GM19035 (cell line): Measurements from ENCODE around the gene FAM209B.
"Not testable (repeated sequence)": the region's sequence is repeated elsewhere in the genome, so short reads cannot be mapped to it uniquely, and the experiment has no call there.

Experiments used
- ATAC-seq: cut with Tn5 transposase; IDR thresholded peaks from one replicate; pipeline ENCODE4 v1.9.1; 2021; ENCODE audit not compliant: unreplicated experiment

FAM209B gene

DNA sequence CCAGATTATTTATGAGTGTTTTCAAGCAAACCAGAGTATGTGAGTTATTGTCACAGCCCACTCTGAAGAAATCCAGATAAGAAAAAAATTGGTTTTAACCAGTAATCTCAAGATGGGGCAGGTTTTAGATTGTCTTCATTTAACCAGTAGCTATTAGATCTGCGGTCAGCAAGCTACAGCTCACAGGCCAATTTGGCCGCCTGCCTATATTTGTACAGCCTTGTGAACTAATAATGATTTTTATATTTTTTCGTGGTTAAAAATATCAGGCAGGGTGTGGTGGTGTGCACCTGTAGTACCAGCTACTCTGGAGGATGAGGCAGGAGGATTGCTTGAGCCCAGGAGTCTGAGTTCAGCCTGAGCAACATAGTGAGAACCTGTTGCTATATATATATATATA lies 5.0 kb downstream of the FAM209B start:
- no peak for ATAC-seq

DNA sequence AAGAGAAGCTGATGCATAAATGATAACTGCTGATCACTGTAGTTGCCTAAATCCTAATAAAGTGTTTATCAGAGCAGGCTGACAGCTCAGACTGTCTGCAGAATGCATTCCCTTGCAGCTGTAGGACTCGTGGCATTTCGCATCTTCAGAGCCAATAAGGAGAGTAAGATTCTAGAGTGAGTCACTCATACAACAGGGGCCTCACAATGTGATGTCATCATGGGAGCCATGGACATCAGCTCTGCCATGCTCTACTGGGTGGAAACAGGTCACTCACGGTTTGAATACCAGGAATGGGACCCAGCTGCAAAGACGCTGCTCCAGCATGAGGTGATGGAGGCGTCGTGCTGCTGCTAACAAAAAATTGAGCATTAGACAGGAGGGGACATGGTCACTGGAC lies 7.4 kb downstream of the FAM209B start:
- no peak for ATAC-seq

DNA sequence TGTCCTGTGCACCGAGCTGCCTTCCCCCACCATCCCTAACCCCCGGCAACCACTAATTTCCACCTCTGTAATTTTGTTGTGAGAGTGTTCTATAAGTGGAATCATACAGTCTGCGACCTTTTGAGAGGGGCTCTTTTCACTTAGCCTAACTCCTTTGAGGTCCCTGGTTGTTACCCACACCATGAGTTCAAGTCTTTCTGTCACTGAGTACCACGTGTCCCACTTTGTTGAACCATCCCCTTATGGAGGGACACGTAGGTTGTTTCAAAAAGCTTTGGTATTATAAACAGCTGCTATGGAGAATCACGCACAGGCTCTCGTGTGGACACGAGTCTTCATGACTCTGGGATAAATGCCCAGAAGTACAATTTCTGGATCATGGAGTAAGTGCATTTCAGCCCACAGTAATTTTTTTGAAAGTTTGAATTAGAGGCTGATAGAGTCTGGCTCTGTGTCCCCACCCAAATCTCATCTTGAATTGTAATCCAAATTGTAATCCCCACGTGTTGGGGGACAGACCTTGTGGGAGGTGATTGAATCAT lies 9.5 kb downstream of the FAM209B start:
- ATAC-seq, result no peak

DNA sequence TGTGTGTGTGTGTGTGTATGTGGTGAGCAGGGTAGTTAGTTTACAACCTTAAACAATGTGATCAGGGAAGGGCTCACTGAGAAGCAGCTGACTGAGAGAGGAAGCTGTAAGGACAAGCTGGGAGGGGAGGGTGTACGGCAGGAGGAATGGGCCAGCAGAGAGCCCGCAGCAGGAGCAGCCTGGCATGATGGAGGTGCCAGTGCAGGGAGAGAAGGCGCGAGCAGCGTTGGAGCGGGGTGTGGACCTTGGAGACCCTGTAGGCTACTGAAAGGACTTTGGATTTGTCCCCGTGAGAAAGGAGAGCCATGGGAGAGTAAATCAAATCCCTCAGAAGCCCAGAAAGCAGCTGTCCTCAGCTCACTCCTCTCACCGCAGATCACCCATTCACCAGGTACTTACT lies 18.5 kb downstream of the FAM209B start:
- no peak for ATAC-seq

DNA sequence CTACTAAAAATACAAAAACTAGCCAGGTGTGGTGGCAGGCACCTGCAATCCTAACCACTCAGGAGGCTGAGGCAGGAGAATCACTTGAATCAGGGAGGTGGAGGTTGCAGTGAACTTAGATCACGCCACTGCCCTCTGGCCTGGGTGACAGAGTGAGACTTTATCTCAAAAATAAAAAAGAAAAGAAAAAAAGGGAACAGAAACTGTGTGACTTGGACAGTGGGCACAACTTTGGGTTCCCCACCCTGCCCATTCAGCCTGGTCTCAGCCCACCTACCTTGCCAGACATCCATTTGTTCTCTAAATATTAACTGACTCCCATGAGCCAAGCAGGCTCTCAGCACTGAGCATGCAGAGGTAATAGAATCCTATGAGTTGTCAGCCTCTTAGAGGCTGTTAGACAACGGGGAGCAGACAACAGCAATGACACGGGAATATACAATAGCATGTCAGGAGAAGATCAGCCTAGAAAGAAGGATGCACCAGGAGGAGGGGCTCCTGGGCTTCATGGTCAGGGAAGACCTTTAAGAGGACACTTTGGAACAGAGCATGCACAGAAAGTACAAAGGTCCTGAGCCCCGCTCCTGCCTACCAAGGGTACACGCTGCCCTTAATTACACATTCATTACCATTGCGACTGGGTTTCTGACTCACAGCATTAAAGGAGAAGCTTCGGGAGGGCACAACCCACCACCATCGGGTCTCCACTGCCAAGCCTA lies 20.0 kb downstream of the FAM209B start:
- no peak for ATAC-seq

DNA sequence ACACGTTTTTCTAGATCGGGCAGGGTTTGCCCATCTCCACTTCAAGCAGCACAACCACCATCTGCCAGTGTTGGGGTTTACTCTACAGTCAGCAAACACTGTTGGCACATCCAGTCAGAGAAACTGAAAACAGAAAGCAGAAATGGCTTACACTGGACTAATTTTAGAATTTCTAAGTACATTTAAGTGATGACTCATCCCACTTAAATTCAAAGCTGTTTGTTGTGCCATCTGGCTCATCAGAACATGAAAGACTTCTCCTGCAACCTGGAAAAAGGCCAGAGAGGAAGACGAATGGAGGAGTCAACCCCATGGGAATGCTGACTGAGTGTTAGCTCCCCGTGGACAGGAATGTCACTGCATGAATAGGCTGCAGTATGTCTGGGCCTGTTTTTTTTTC lies 21.8 kb downstream of the FAM209B start:
- ATAC-seq, result peak; percentile 84

DNA sequence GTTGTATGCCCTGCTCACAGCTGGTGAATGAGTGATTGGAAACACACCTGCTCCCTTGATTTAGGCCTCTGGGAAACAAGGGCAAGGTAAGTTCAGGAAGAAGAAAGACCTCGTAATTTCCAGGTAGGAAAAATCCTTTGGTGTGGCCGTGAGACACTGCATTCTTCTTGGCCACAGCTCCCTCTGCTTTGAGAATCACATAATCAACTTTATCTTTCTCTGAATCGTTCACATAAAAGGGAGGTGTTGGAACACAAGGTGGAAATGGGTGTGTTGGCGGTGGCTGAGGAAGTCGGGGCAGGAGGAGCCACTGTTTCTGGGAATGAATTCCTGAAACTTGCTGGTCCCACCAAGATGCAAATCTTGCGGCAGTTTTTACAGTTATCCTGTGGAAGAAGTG lies 25.9 kb downstream of the FAM209B start:
- no peak for ATAC-seq

DNA sequence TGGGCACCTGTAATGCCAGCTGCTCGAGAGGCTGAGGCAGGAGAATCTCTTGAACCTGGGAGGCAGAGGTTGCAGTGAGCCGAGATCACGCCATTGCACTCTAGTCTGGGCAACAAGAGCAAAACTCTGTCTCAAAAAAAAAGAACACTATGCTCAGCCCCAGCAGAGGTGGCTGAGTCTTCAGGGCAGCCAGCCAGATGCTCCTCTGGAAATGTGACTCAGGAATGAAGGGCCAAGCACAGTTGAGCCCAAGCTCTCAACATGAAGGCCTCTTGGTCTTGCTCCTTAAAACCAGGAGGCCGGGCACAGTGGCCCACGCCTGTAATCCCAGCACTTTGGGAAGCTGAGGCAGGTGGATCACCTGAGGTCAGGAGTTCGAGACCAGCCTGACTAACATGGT lies 31.5 kb downstream of the FAM209B start:
- not testable (repeated sequence) for ATAC-seq

DNA sequence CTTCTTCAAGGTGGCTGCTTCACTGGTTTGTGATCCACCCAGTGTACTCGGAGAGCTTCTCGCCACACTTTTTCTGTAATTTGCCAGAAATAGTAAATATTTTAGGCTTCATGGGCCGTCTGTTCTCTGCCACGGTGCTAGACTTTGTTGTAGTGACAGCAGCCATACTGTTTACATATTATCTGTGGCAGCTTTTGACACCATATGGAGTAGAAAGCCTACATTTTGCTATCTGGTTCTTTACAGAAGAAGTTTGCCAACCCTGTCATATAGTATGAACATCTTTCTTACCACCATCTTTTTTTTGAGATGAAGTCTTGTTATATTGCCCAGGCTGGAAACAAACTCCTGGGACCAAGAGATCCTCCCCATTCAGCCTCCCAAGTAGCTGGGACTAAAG lies 32.5 kb downstream of the FAM209B start:
- ATAC-seq, result no peak

DNA sequence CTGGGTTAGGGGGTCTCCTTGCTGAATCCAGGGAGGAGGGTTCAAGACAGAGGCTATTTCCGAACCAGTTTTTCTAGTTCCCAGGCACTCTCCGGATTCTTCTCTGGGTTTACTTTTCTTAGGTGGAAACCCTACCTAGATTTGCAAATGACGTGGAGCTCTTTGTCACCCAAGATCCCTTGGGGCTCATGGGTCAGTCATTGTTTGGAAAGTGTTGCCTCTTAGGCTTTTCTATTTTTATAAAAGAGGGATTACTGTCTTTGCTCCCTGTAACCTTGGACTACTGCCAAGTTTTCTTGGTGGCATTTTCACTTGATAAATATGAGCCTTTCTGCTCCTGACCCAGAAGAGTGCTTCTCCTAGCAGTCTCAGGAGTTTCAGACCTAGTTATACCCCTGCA lies 33.6 kb downstream of the FAM209B start:
- ATAC-seq, result no peak

DNA sequence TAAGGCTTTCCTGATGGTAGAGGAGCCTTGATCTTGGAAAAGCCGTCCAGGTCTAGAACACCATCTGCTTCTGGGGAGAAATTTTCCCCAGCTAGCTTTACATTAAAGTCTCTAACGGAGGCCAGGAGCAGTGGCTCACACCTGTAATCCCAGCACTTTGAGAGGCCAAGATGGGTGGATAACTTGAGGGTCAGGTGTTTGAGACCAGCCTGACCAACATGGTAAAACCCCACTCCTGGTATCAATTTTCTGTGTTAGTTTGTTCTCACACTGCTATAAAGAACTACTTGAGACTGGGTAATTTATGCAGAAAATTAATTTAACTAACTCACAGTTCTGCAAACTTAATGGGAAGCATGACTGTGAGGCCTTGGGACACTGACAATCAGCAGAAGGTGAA lies 37.8 kb downstream of the FAM209B start:
- ATAC-seq, result no peak

DNA sequence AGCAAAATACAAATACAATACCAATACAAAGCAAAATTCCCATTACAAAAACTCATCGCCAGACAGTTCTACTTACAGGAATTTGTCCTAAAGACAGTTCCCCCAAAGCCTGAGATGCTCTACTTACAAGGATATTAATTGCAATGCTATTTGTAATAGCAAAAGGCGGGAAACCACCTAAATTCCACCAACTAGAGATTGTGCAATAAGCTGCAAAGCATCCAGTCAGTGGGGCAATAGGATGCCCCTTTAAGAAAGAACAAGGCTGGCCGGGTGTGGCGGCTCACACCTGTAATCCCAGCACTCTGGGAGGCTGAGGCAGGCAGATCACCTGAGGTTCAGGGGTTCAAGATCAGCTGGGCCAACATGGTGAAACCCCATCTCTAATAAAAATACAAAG lies 39.1 kb downstream of the FAM209B start:
- ATAC-seq, result no peak

DNA sequence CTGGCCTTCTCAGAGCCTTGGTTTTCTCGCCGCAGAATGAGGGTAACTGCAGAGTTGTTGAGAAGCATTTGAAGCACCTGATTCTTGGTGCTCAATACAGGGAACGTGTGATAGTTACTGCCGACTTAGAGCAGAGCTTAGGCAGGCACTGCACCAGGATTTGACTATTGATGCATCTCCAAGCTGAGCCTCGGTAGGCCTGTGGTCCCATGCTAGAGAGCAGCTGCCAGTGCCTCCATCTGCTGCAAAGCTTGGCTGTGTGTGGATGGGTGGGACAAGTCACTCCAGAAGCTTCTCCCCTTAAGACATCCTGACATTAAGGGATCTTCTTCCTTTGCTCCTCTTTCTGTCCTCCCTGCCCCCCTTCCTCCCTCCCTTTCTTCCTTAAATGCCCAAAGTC lies 40.9 kb downstream of the FAM209B start:
- no peak for ATAC-seq

DNA sequence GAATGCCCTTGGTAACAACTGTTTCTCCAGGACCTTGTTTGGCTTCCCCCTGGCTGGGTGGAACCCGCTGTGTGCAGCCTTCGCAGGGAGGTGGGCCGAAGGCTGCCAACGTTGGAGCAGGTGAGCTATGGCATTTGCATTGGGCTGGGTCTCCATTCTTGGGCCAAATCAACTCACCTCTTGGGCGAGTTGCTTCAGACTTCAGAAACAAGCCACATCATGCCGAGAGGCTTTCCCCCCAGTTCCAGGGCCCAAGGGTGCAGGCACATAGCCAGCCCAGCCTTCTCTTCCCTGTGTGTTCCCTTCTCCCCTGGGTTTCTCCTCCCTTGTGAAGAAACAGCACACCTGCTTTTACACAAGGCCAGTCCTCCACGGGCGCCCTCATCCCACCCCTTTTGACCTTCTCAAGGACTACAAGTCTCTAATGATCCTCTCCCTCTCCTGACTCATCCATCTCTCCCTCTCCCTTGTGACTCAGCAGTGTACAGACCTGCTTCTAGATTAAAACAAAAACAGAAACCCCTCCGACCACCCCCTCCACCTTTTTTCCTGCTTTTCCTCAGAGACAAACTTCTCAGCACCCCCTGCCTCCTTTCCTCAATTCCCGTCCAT lies 41.6 kb downstream of the FAM209B start:
- ATAC-seq, result no peak

DNA sequence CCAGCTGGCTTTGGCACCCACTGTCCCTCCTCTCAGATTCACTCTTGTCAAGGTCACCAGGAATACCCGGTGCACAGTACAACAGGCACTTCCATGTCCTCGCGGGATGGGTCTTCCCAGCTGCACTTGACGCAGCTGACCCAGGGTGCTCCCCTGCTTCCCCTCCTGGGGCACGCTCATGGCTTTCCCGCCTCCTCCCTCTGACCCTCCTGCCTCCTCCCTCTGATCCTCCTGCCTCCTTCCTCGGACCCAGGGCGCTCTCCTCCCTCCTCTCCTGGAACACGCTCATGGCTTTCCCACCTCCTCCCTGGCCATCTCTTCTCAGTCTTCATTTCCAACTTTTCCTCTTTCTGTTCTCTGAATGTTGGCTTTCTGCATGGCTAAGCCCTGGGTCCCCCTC lies 42.1 kb downstream of the FAM209B start:
- ATAC-seq, result no peak

DNA sequence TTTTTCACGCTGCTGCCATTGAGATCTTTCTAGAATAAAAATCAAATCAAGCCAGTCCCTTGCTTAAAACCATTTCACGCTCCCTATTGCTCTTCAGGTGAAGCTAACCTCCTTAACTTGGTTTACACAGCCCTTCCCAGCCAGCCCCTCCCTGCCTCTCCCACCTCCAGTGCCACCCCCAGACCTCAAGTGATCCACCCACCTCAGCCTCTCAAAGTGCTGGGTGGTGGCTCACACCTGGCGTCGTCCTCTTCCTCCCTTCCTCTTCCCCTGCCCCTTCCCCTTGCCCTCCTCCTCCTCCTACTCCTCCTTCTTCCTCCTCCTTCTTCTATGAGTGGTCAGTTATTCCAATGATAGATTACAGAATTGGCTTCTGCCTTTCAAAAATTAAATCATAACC lies 42.9 kb downstream of the FAM209B start:
- ATAC-seq, result no peak

DNA sequence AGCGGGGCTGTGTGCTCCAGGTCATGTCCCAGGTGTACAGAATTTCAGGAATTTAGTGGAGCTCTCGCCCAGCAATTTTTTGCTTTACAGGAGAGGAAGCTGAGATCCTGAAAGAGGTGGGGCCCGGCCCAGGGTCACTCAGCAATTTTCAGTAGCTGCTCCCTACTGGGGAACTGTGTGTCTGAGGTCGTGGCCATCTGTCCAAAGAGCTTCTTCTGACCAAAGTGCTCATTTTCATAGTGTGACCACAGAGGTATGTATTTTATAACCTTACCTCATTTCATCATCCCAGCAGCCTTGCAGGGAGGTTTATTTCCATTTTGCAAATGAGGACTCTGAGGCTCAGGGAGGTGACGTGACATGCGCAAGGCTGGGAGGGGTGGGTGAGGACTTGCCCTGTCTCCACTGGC lies 46.3 kb downstream of the FAM209B start:
- ATAC-seq, result no peak

DNA sequence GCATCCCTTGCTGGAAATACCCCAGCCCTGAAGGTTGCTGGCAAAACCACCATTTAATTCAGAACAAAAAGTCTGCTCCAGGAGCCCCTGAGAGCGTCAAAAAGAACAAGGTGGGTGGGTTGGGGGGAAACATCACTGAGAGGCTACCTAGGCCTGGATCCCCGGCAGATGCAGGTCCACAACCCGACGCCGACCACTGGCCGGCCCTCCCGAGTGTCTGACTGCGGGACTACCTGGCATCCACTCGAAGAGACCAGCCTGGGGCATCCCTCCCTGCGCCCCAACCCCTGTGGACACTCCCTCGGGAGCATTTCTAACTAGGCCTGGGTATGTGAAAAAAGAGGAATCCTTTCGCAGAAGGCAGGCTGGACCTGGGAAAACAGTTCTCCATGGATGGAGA lies 47.2 kb downstream of the FAM209B start:
- no peak for ATAC-seq

DNA sequence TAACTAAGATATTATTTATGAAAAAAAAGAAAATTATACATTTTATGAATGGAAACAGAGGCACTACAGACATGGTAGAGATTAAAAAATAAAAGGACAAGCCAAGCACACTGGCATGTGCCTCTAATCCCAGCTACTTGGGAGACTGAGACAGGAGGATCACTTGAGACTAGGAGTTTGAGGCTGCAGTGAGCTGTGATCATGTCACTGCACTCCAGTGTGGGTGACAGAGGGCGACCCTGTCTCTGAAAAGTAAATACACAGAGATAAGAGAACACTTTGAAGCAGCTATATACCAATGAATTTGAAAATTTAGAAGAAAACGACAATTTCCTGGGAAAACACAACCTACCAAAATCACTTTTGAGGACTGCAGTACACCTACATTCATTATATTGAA lies 48.7 kb downstream of the FAM209B start:
- no peak for ATAC-seq

DNA sequence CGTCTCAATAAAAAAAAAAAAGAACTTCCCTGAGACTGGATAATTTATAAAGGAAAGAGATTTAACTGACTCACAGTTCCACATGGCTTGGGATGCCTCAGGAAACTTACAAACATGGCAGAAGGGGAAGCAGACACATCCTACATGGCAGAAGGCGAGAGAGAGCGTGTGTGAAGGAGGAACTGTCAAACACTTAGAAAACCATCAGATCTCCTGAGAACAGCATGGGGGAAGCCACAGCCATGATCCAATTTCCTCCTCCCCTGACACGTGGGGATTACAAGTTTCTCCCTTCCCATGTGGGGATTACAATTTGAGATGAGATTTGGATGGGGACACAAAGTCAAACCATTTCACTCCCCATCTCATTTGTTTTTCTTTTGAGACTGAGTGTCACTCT lies 49.5 kb downstream of the FAM209B start:
- no peak for ATAC-seq

DNA sequence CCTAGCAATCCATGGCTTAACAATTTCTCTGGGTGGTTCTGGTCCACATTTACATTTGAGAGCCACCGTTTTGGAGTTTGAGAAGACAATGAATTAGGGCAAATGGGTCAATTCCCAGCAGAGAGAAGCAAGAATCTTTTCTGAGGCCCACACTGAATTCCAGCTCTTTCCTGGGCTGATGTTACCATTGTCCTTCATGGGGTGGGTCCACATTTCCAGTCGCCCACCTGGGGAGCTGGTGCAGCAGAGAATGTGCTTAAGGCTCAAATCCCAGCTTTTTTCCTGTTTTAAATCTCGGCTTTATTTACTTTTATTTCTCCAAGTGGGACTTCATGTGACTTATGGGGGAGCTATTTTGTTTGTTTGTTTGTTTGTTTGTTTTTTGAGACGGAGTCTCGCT lies 51.9 kb downstream of the FAM209B start:
- no peak for ATAC-seq
